Stimulated activated CD4-positive, alpha-beta T cell treated with anti-CD3 and anti-CD28 coated beads, Interleukin-12 subunit alpha, Interleukin-12 subunit beta, amount 100 ng/mL, for 24 hours (primary cell): ENCODE results near the gene PDE3A.

Source experiments
- DNase-seq, 2 experiments: peaks; one replicate each; pipeline ENCODE4 v3.0.0-alpha.2; 2020; ENCODE audit warnings: low read depth in 2 of 2

PDE3A gene

GRCh38 chr12:20458011-20458410, 89.7 kb downstream of the PDE3A start:
- DNase-seq, result no peak

- DNase-seq, result no peak
Observed at GRCh38 chr12:20459920-20460319, 91.6 kb downstream of the PDE3A start.

GRCh38 chr12:20460956-20461355, 92.6 kb downstream of the PDE3A start:
- DNase-seq, result no peak

DNA sequence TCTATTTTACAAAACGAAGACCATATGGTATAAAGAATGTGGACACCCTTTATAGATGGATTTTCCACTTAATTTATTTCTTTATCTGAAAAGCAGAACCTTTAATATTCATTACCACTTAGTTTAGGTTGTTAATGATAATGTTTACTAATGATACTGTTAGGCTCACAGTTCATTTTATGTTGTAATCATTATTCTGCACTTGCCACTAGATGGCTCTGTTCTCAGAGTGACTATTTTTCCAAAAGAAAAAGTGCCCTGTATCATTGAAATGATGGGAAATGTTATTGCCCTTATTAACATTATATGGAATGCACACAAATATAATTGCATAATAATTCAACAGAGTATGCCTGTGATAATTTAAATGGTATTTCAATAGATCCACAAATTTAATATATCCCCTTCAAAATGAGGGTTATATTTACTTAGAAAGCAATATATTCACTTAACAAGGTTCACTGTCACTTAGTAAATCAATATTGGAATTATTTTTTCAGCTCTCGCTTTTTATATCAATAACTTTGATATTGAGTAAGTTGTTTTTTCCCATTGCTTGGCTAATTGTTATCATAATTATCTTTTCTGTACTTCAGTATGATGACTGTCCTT, 95.7 kb downstream of the PDE3A start:
- DNase-seq, result no peak

DNA sequence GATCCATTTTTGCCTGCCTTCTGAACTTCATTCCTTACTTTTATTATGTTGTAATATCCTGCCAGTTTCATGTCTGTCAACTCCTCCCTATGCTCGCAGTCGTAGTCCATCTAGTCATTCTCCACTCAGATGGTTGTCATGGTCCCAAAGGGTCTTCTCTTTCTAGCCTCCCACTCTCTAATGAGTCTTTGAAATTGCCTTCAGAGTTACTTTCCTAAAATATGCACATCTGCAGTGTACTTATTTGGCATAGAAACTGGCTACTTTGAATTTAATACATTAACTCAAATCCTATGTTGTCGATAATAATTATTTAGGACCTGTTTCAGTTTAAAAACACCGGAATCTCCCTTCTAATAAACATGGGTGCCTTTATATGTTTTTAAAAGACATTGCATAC, 101.0 kb downstream of the PDE3A start:
- DNase-seq, result no peak

DNA sequence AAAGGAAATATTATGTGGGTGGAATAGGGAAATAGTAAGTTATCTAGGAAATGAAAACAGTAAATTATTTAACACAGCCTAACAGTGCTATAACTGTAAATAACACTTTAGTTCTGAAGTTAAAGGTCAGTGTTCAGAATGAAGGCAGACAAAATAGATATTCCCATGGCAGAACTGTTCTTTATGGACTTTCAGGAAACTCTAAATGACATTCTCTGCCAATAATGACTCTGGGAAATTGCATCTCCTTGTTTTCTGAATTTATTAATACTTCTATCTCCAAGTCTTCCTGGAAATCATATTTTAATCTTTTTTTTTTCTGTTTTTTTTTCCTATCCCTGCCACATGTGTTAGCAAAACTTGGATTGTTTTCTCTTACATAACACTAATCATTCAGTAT, 101.4 kb downstream of the PDE3A start:
- DNase-seq, result no peak

DNA sequence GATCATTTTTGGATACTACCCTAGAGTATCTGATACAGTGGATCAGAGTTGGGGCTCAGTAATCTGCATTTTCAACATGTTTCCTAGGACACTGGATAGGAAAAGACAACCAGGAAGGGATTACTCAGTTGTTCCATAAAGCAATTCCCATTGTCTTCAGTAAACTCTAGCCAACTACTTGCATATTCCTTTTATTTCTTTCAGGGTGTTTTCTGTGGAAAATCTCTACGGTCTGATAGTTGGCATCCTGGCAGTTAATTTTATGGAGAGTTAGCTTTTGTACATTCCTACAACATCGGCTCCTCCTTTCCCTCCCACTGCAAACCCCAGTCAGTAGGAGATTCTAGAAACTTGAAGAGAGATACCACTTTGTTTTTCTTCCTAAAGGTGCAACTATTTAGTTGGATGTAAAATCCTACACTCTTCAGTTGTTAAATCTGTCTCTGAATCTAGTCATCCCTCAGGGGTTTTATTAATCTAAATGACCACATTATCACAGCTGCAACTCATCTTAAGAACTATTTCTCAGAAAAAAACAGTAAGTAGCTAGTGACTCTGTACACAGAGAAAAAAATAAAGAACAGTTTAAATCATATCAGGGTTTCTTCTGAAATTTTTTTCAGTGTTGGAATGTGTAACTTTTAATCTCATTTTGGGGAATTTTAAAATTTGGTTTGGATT, 103.9 kb downstream of the PDE3A start:
- DNase-seq, result no peak

- no peak for DNase-seq
Observed at GRCh38 chr12:20473133-20473532, 104.8 kb downstream of the PDE3A start.

DNA sequence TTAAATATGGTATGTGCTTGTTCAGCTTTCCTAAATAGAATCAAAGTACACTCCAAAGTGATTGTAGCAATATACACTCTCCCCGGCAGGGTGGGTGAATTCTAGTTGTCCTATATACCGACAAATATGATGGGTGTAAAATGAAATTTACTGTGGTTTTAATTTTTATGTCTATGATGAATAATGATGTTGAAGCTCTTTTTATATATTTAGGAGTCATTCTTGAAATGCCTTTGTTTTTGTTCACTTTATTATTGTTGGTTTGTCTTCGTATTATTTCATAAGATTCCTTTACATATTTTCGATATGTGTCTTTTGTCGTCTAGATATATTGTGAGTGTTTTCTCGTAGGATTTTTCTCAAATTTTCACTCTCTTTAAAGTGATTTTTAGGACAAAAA, 105.7 kb downstream of the PDE3A start:
- DNase-seq, result no peak

GRCh38 chr12:20474443-20474842, 106.1 kb downstream of the PDE3A start:
- no peak for DNase-seq

- DNase-seq, result no peak
Observed at GRCh38 chr12:20475542-20475941, 107.2 kb downstream of the PDE3A start.

GRCh38 chr12:20476551-20476950, 108.2 kb downstream of the PDE3A start:
- no peak for DNase-seq

DNA sequence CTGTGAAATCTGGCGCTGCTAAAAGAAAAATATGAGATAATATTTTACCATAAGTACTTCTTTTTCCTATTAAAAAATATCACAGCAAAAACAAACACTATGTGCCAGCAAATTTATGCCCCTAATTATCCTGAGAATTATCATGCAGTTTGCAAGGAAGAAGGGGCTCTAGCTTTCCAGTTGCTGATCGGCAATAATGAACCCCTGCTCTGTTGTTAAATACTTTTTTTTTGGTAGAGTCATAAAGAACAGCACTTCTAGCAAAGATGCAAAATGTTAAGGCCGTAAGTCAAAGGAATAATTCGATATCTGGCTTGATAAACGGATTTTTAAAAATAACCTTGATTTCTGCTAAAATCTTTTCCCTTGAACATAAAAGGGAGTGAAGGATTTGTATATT, 108.9 kb downstream of the PDE3A start:
- DNase-seq, result no peak

DNA sequence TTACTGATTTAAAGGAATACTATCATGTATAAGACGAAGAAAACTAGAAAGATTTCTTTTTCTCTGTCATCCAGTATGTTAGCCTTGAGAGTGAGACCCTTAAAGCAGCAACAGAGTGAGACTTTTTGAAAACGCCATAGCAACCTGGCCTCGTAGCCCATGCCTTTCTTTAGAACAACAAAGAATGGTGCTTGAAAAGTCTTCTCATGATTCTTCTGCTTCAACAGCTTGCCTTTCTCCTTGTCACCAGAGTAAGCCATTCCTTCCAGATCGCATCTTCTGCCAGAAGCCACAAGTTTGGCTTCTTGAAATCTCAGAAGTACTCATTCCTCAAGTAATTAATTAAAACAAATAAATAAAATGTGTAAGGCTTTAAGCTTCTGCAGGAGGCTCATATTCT, 109.3 kb downstream of the PDE3A start:
- DNase-seq, result no peak

GRCh38 chr12:20482491-20483054, 114.2 kb downstream of the PDE3A start:
- DNase-seq, result no peak

- no peak for DNase-seq
Observed at GRCh38 chr12:20483776-20484175, 115.4 kb downstream of the PDE3A start.

GRCh38 chr12:20486233-20486632, 117.9 kb downstream of the PDE3A start:
- no peak for DNase-seq

DNA sequence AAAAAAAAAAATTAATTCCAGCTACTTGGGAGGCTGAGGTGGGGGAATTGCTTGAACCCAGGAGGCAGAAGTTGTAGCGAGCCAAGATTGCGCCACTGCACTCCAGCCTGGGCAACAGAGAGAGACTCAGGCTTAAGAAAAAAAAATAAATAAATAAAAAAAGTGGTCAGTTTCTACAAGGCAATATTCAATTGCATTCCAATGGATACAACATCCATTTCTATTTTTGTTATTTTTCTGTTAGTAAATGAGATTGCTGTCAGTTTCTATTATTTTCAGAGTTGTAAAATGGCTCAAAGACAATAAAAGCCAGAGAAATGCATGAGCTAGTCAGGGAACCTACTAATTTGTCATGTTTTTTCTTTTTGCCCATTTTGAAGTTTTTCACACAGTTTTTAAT, 119.2 kb downstream of the PDE3A start:
- DNase-seq, result no peak

- no peak for DNase-seq
Observed at GRCh38 chr12:20489645-20490044, 121.3 kb downstream of the PDE3A start.

DNA sequence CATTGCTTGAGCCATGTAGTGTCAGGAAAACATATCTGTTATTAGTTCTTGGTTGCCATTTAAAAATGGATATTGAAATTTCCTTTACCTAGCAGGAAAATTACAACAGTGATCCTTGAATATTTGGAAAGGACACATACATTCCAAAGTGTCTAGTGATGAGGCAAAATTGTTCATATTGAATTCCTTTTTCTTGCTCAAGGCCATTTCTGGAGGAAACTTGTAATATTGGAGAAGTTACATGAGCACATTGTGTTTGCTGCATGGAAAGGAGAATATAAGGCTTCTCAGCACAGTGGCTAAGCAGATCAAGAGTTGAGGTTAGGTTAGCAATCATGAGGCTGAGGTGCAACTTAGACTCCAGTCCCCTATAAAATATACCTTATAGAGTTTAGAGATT, 121.9 kb downstream of the PDE3A start:
- no peak for DNase-seq

- DNase-seq, result no peak
Observed at GRCh38 chr12:20491290-20491689, 123.0 kb downstream of the PDE3A start.

DNA sequence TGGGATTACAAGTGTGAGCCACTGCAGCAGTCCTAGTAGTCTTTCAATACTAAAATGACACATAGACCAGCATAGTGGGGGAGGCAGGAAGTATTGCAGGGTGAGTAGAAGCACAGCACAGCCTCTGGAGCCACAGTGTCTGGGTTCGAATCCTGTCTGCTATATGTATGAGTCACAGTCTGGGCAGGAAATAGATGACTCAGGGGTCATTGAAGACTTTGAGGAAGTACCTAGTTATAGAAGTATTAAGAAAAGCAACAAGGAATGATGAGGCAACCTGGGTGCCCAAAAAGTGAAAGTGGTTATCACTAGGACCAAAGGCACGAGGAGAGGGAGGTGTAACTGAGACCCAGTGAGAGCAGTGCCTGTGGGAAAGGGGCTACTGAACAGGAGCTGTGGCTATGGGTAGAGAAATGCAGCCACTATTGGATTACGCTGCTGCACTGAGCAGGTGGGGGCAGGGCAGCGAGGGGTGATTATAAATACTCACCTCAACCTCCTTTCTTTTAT, 124.0 kb downstream of the PDE3A start:
- DNase-seq, result no peak

DNA sequence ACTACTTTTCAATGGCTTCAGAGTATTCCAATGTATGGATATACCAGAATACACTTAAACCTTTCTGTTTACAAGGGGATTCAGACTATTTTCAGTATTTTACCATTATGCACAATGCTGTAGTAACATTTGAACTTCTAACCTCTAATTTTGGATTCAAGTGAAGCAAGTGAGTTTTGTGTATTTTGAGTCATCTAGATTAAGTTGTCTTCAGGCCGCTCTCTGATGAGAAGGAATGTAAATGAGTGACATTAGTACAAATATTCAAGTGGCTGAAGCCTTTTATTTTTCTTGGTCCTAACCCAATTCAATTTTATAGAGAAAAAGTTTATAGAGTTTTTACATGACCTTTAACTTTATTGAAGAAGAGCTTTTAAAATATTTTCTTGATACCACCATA, 125.6 kb downstream of the PDE3A start:
- no peak for DNase-seq
